Measurements from ENCODE around the gene FSIP1. TPM values are rescaled to one million over a fixed set of nuclear protein-coding genes. Genes with fewer than 3 reads are reported as not detected.

The FSIP1 gene
- polyA plus RNA-seq, 3 donors = 0.10 to 0.48 (median 0.21) TPM

- Histone ChIP-seq H3K79me2 (ENCODE audit: insufficient read depth, low read length) (no peaks in the 10 kb centered on the region), H4K20me1 (ENCODE audit: insufficient read depth, low read length) (peaks cover 55% of the 10 kb centered on the region), H3K4me2 (replicated peaks; ENCODE audit: extremely low read depth, low read length, poor library complexity, severe bottlenecking) (peak overlapping the region; percentile 10), H3K27me3 (ENCODE audit: control insufficient read depth in 2 of 2, insufficient read depth in 2 of 2, low read length in 2 of 2) (peaks cover 2 to 27% of the 10 kb centered on the region in 2 donors), H3K9me3 (replicated peaks in 1 of 2; ENCODE audit: control insufficient read depth in 1 of 2, insufficient read depth in 1 of 2, low read length in 2 of 2) (no peaks in the 10 kb centered on the region), H3K9ac (ENCODE audit: insufficient read depth, low read length, poor library complexity, severe bottlenecking) (no peak overlapping the region), H2AFZ (ENCODE audit: insufficient read depth, low read depth, low read length, poor library complexity, severe bottlenecking) (no peak overlapping the region), H3K36me3 (replicated peaks in 1 of 2; ENCODE audit: control insufficient read depth in 1 of 2, insufficient read depth in 2 of 2, low read length in 2 of 2) (peaks cover 17 to 73% of the 10 kb centered on the region in 2 donors), H3K27ac (ENCODE audit: low read depth in 1 of 2, low read length in 2 of 2) (no peak overlapping the region), H3K4me3 (replicated peaks in 1 of 3; ENCODE audit: low read depth in 2 of 3, low read length in 3 of 3) (peak overlapping the region in 1 of 3 experiments; percentile 1), H3K4me1 (ENCODE audit: control insufficient read depth in 1 of 2, insufficient read depth in 2 of 2, low read length in 2 of 2) (peaks cover 24 to 39% of the 10 kb centered on the region in 2 donors)
- peaks cover 12 to 39% (median 36%) of the 10 kb centered on the region in 3 donors for H3K27me3 Mint-ChIP-seq (ENCODE audit: low read depth in 3 of 3)
- DNase-seq = no peak
- peaks cover 79 to 82% of the 10 kb centered on the region in 2 donors for H3K36me3 Mint-ChIP-seq
- 93% methylated on average over 4 of the region's 7 CpGs for WGBS (ENCODE audit: insufficient coverage)
- peak overlapping the region in 1 of 2 donors; percentile 98 for H3K4me3 Mint-ChIP-seq
- H3K27ac Mint-ChIP-seq = no peak overlapping the region
- peaks cover 0 to 5% (median 2%) of the 10 kb centered on the region in 7 donors for H3K9me3 Mint-ChIP-seq
- H3K4me1 Mint-ChIP-seq = peaks cover 39% of the 10 kb centered on the region
- intact Hi-C loops (cut with micrococcal nuclease) = loop anchor here (5.0 to 10.0 kb wide), 6 partner anchors 171 to 457 kb away; no protein-coding TSS in a partner anchor
- TF ChIP-seq, protein P1, sequence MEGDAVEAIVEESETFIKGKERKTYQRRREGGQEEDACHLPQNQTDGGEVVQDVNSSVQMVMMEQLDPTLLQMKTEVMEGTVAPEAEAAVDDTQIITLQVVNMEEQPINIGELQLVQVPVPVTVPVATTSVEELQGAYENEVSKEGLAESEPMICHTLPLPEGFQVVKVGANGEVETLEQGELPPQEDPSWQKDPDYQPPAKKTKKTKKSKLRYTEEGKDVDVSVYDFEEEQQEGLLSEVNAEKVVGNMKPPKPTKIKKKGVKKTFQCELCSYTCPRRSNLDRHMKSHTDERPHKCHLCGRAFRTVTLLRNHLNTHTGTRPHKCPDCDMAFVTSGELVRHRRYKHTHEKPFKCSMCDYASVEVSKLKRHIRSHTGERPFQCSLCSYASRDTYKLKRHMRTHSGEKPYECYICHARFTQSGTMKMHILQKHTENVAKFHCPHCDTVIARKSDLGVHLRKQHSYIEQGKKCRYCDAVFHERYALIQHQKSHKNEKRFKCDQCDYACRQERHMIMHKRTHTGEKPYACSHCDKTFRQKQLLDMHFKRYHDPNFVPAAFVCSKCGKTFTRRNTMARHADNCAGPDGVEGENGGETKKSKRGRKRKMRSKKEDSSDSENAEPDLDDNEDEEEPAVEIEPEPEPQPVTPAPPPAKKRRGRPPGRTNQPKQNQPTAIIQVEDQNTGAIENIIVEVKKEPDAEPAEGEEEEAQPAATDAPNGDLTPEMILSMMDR (IDR thresholded peaks at IDR 0.05) = no peak
Observed at GRCh38 chr15:39584266-39584659, 198.4 kb downstream of the FSIP1 start.

- no peak overlapping the region for H2AFZ ChIP-seq (ENCODE audit: insufficient read depth, low read depth, low read length, poor library complexity, severe bottlenecking)
- no peaks in the 10 kb centered on the region for H3K9me3 ChIP-seq (replicated peaks in 1 of 2; ENCODE audit: control insufficient read depth in 1 of 2, insufficient read depth in 1 of 2, low read length in 2 of 2)
- Mint-ChIP-seq H3K27me3 (ENCODE audit: low read depth in 3 of 3) (peaks cover 17 to 43% (median 36%) of the 10 kb centered on the region in 3 donors), H3K4me1 (peaks cover 42% of the 10 kb centered on the region), H3K36me3 (peaks cover 76 to 81% of the 10 kb centered on the region in 2 donors), H3K27ac (no peak overlapping the region), H3K4me3 (peak overlapping the region; percentile 46 to 98), H3K9me3 (peaks cover 0 to 5% (median 2%) of the 10 kb centered on the region in 7 donors)
- H3K79me2 ChIP-seq (ENCODE audit: insufficient read depth, low read length) = no peaks in the 10 kb centered on the region
- H3K4me3 ChIP-seq (replicated peaks in 1 of 3; ENCODE audit: low read depth in 2 of 3, low read length in 3 of 3) = peak overlapping the region in 1 of 3 experiments; percentile 76
- peaks cover 2 to 27% of the 10 kb centered on the region in 2 donors for H3K27me3 ChIP-seq (ENCODE audit: control insufficient read depth in 2 of 2, insufficient read depth in 2 of 2, low read length in 2 of 2)
- peak overlapping the region; percentile 78 for H3K4me2 ChIP-seq (replicated peaks; ENCODE audit: extremely low read depth, low read length, poor library complexity, severe bottlenecking)
- intact Hi-C loops (cut with micrococcal nuclease) = loop anchor here (5.0 to 10.0 kb wide), 6 partner anchors 171 to 456 kb away; no protein-coding TSS in a partner anchor
- TF ChIP-seq, protein P1 (IDR thresholded peaks at IDR 0.05) = peak; percentile 32
- no peak overlapping the region for H3K27ac ChIP-seq (ENCODE audit: low read depth in 1 of 2, low read length in 2 of 2)
- peaks cover 16 to 68% of the 10 kb centered on the region in 2 donors for H3K36me3 ChIP-seq (replicated peaks in 1 of 2; ENCODE audit: control insufficient read depth in 1 of 2, insufficient read depth in 2 of 2, low read length in 2 of 2)
- DNase-seq = peak in 1 of 3 donors; percentile 23
- H3K4me1 ChIP-seq (ENCODE audit: control insufficient read depth in 1 of 2, insufficient read depth in 2 of 2, low read length in 2 of 2) = peaks cover 24 to 39% of the 10 kb centered on the region in 2 donors
- 97% methylated on average over 7 of the region's 13 CpGs for WGBS (ENCODE audit: insufficient coverage)
- H4K20me1 ChIP-seq (ENCODE audit: insufficient read depth, low read length) = peaks cover 52% of the 10 kb centered on the region
- H3K9ac ChIP-seq (ENCODE audit: insufficient read depth, low read length, poor library complexity, severe bottlenecking) = no peak overlapping the region
Observed at GRCh38 chr15:39583596-39584265, 198.9 kb downstream of the FSIP1 start.

Data from CD14-positive monocyte (primary cell).